ENCODE data around the gene UACA.

- no peak for TF ChIP-seq EP300 (IDR thresholded peaks at IDR 0.05)
- no peak for TF ChIP-seq POLR2AphosphoS5 (IDR thresholded peaks at IDR 0.05)
- TF ChIP-seq CTCF (IDR thresholded peaks at IDR 0.05) = no peak
Measured at GRCh38 chr15:70810916-70811578, 47.7 kb upstream of the UACA start.

Measured in stomach (tissue), 4 donors.